Measurements from ENCODE around the gene ADM. TPM values are rescaled to one million over a fixed set of nuclear protein-coding genes. Genes with fewer than 3 reads are reported as not detected.

Gene ADM
- total RNA-seq, 4 donors from 2014 or later = 234 to 350 (median 298) TPM

- no peak for TF ChIP-seq CTCF (IDR thresholded peaks at IDR 0.05; ENCODE audit: low read depth)
Observed at GRCh38 chr11:10302744-10303557, 1.9 kb upstream of the ADM start.

GRCh38 chr11:10303558-10304363 is 1.1 kb upstream of the ADM start:
- no peak for TF ChIP-seq CTCF (IDR thresholded peaks at IDR 0.05; ENCODE audit: low read depth)

- no peak for TF ChIP-seq CTCF (IDR thresholded peaks at IDR 0.05; ENCODE audit: low read depth)
Observed at GRCh38 chr11:10305262-10305963, 540 bp downstream of the ADM start.

GRCh38 chr11:10305964-10306918 is 1.4 kb downstream of the ADM start:
- TF ChIP-seq CTCF (IDR thresholded peaks at IDR 0.05; ENCODE audit: low read depth) = no peak

GRCh38 chr11:10307022-10307399 is 2.1 kb downstream of the ADM start:
- no peak for TF ChIP-seq CTCF (IDR thresholded peaks at IDR 0.05; ENCODE audit: low read depth)

GRCh38 chr11:10307400-10308200 is 2.7 kb downstream of the ADM start:
- TF ChIP-seq CTCF (IDR thresholded peaks at IDR 0.05; ENCODE audit: low read depth) = no peak
